Neutrophil (primary cell): ENCODE data around the gene PAX6.

Experiments
- H3K27ac ChIP-seq: fragments of 200-600 bp; sonication (generic); 2 replicates; pipeline ENCODE4 v1.5.1; 2016; ENCODE audit warnings: mild to moderate bottlenecking, moderate library complexity
- H3K27me3 ChIP-seq: fragments of 200-600 bp; sonication (generic); 2 replicates; pipeline ENCODE4 v1.6.0; 2016; ENCODE audit warnings: mild to moderate bottlenecking
- H3K36me3 ChIP-seq: fragments of 200-600 bp; sonication (generic); 2 replicates; pipeline ENCODE4 v1.5.1; 2017
- H3K4me1 ChIP-seq, 2 experiments: fragments of 200-600 bp in 1 of 2; sonication (generic) in 1 of 2; 1 replicate in 1 of 2; 2 replicates in 1 of 2; pipeline versions ENCODE4 v1.5.1 to v1.6.1; 2013 to 2016; ENCODE audit warnings: low read depth in 1 of 2, low read length in 1 of 2, mild to moderate bottlenecking in 1 of 2, moderate library complexity in 1 of 2; ENCODE audit not compliant: control insufficient read depth in 1 of 2, insufficient read depth in 1 of 2
- H3K4me3 ChIP-seq, 2 experiments: fragments of 200-600 bp in 1 of 2; sonication (generic) in 1 of 2; 1 replicate in 1 of 2; 2 replicates in 1 of 2; pipeline ENCODE4 v1.5.1; 2013 to 2016; ENCODE audit warnings: low read depth in 1 of 2, low read length in 1 of 2, mild to moderate bottlenecking in 1 of 2, moderate library complexity in 1 of 2
- H3K9me3 ChIP-seq: fragments of 200-600 bp; sonication (generic); 2 replicates; pipeline ENCODE4 v1.5.1; 2016
- TF ChIP-seq, protein P1 (sequence below): fragments of 200-600 bp; sonication (generic); IDR thresholded peaks from 2 replicates; pipeline ENCODE4 v1.5.1; 2016; ENCODE audit warnings: antibody characterized with exemption

PAX6 gene

DNA sequence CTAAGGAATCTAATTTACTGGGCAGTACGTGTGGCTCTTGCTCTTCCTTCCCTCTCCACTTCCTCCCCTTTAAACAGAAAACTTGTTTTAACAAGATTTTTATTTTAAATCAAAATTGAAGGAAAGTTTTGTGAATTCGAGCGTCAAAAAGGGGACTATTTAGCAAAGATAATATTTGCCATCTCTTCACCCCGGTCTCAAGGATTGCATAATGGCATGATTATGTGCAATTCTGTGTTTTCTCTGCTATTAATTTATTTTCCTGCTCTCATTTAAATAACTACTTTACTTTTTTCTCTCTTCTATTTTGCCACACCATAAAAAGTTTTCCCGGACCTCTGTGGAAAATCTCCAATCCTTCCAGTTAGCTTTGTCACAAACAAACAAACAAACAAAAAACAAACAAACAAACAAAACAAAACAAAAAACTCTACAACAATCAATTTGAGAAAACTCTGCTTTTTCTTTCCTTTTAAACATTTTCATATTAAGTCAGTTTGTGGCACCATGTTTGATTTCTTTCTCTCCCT lies 10.2 kb upstream of the PAX6 start:
- peaks cover 100% of the 10 kb centered on the region for H3K27me3 ChIP-seq
- TF ChIP-seq, protein P1, sequence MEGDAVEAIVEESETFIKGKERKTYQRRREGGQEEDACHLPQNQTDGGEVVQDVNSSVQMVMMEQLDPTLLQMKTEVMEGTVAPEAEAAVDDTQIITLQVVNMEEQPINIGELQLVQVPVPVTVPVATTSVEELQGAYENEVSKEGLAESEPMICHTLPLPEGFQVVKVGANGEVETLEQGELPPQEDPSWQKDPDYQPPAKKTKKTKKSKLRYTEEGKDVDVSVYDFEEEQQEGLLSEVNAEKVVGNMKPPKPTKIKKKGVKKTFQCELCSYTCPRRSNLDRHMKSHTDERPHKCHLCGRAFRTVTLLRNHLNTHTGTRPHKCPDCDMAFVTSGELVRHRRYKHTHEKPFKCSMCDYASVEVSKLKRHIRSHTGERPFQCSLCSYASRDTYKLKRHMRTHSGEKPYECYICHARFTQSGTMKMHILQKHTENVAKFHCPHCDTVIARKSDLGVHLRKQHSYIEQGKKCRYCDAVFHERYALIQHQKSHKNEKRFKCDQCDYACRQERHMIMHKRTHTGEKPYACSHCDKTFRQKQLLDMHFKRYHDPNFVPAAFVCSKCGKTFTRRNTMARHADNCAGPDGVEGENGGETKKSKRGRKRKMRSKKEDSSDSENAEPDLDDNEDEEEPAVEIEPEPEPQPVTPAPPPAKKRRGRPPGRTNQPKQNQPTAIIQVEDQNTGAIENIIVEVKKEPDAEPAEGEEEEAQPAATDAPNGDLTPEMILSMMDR: no peak
- no peak overlapping the region for H3K27ac ChIP-seq

DNA sequence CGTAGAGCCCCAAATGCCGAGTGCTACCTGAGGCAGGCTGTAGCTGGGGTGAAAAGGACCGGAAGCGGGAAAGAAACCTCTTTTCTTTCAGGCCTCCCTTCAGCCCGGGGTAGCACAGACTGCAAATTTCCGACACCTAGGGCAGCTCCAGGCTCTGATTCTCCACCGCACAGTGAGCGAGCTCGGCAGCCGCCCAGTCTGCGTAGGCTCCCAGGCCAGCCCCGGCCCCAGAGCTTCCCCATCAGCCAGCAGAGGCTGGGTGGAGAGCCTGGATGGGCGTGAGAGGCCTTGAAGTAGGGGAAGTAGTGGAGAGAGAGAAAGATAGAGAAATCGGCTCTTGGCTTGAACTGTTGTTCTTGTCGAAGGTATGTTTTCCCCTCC lies 9.3 kb upstream of the PAX6 start:
- Histone ChIP-seq H3K36me3 (no peaks in the 10 kb centered on the region), H3K4me3 (no peak overlapping the region), H3K27me3 (peaks cover 100% of the 10 kb centered on the region), H3K4me1 (peaks cover 3 to 21% of the 10 kb centered on the region in 2 experiments), H3K9me3 (no peaks in the 10 kb centered on the region), H3K27ac (no peak overlapping the region)
- TF ChIP-seq, protein P1: no peak

More for the DNA sequence above, 10.2 kb upstream of the PAX6 start:
- no peaks in the 10 kb centered on the region for H3K36me3 ChIP-seq
- H3K4me1 ChIP-seq: peaks cover 3 to 14% of the 10 kb centered on the region in 2 experiments
- H3K4me3 ChIP-seq: no peak overlapping the region
- H3K9me3 ChIP-seq: no peaks in the 10 kb centered on the region

DNA sequence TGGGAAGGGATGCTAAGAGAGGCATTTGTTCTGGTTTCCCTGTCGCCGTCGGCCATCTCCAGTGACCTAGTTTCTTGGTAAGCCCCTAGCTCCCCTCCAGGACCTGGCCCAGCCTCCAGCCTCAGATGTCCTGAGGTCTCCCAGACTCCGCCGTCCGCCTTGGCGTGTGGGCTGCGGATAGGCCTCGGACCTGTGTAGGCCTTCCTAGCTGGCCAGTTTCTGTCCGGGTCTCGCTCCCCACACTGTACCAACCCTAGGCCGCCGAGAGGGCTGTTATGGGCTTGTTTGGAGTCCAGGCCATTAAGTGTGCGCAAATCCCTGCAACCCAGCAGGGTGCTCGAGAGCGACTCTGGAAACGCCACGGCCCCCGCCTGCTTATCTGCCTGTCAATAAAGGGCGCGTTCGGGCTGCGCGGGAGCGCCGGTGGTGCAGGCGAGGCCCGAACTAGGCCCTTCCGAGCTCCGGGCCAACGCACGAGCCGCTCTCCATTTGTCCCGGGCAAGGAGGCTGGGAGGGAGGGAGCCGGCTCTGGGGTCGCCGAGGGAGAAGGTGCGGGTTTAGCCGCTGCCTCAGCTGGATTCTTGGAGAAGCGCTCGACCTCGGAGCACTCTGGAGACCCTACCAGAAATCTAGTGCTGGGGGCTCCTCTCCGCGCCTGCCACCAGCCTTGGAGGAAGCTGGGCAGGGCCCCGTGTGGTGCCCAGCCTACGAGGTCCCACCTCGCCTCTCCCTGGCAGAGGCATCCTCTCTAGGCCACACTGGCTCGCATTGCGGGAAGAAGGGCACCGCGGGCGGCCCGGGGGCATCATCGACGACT lies 8.7 kb upstream of the PAX6 start:
- Histone ChIP-seq H3K9me3 (no peaks in the 10 kb centered on the region), H3K4me3 (no peak overlapping the region), H3K36me3 (no peaks in the 10 kb centered on the region), H3K27me3 (peaks cover 100% of the 10 kb centered on the region), H3K4me1 (peaks cover 3 to 21% of the 10 kb centered on the region in 2 experiments), H3K27ac (no peak overlapping the region)
- TF ChIP-seq, protein P1: no peak

DNA sequence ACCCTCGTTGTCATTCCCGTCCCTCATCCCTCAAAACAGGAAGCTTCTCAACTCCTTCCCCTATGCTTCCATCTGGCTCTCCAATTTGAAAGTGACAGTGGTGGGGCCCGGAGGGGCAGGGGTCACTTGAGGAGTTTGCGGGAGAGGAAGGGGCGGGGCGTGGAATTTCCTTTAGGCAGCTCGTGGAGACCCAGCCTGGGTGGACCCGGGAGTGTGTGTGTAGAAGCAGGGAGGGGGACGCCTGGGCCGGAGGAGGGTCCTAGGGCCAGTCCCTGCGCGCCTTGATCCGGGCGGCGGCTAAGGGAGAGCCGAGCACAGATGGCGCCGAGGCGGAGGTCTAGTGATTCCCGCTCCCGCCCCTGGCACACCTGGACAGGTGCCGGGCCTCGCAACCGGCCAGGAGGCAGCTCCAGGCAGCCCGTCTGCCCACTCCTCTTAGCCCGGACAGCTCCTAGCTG lies 7.8 kb upstream of the PAX6 start:
- peaks cover 3 to 23% of the 10 kb centered on the region in 2 experiments for H3K4me1 ChIP-seq
- peaks cover 100% of the 10 kb centered on the region for H3K27me3 ChIP-seq
- TF ChIP-seq, protein P1: no peak
- no peaks in the 10 kb centered on the region for H3K36me3 ChIP-seq
- H3K27ac ChIP-seq: no peak overlapping the region
- no peak overlapping the region for H3K4me3 ChIP-seq
- H3K9me3 ChIP-seq: no peaks in the 10 kb centered on the region

DNA sequence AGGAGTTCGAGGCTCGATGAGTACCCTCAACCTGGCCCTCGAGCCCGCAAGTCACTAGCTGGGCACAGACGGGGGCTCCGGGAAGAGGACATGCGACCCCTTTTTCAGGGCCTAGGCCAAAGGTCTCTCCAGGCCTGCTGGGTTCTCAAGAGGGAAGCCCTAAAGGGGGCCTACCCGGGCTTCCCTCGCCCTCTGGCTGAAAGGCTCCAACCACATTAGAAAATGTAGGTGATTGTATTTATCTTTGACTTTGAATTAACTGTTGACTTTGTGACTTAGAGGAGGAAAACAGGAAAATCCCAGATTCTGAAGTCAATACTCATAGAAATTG lies 7.3 kb upstream of the PAX6 start:
- Histone ChIP-seq H3K4me1 (peaks cover 7 to 28% of the 10 kb centered on the region in 2 experiments), H3K4me3 (no peak overlapping the region), H3K27me3 (peaks cover 100% of the 10 kb centered on the region), H3K9me3 (no peaks in the 10 kb centered on the region), H3K36me3 (no peaks in the 10 kb centered on the region), H3K27ac (no peak overlapping the region)
- TF ChIP-seq, protein P1: no peak
